ENCODE measurements around the gene MUC2.

- no peak for TF ChIP-seq CTCF (conservative IDR thresholded peaks at IDR 0.05; ENCODE audit: low read depth, low read length)
- TF ChIP-seq BHLHE40 (IDR thresholded peaks at IDR 0.05; ENCODE audit: low read depth, low read length), result no peak
These were observed 44.1 kb upstream of the MUC2 start for GRCh38 chr11:1030556-1030955.

Measured in IMR-90 (cell line).